Neural progenitor cell (in vitro differentiated cells): ENCODE measurements around the gene GJB1. TPM values are rescaled to one million over a fixed set of nuclear protein-coding genes. Genes with fewer than 3 reads are reported as not detected.

Experiments
- total RNA-seq: library from RNA; depleted of rRNA; stranded (reverse); fragments of >200 nt; gene quantifications from 2 replicates; pipeline ENCODE4 v1.2.3, GENCODE V29; 2015; ENCODE audit warnings: low replicate concordance

The GJB1 gene
- total RNA-seq, 1 donor from 2014 or later = not detected

Other genes with a start within 250 kb of the GJB1 start
- 58.1 and 82.9 TPM in 2 replicates for gene SNX12, start 154.9 kb upstream of the GJB1 start, total RNA-seq
- gene FOXO4, start 127.4 kb upstream of the GJB1 start, total RNA-seq = 2.5 and 6.8 TPM in 2 replicates
- gene CXorf65, start 116.5 kb upstream of the GJB1 start, total RNA-seq = not detected in 2 replicates
- gene IL2RG, start 111.6 kb upstream of the GJB1 start, total RNA-seq = not detected in 2 replicates
- 27.0 and 40.2 TPM in 2 replicates for gene MED12, start 104.6 kb upstream of the GJB1 start, total RNA-seq
- gene NLGN3, start 78.4 kb upstream of the GJB1 start, total RNA-seq = 10.0 and 16.0 TPM in 2 replicates
- gene ZMYM3, start 30.9 kb downstream of the GJB1 start, total RNA-seq = 50.8 and 85.8 TPM in 2 replicates
- gene NONO, start 60.4 kb downstream of the GJB1 start, total RNA-seq = 890 and 916 TPM in 2 replicates
- 0.99 and 4.8 TPM in 2 replicates for gene ITGB1BP2, start 78.5 kb downstream of the GJB1 start, total RNA-seq
- 21.4 and 29.7 TPM in 2 replicates for gene TAF1, start 143.1 kb downstream of the GJB1 start, total RNA-seq